Astrocyte (in vitro differentiated cells and primary cell): ENCODE results near the gene BCO2. TPM values are rescaled to one million over a fixed set of nuclear protein-coding genes. Genes with fewer than 3 reads are reported as not detected.

Experiments
- DNase-seq: peaks from one replicate; pipeline ENCODE4 v3.0.0-alpha.2; 2010; ENCODE audit warnings: low read depth
- FAIRE-seq: peaks from 2 replicates; lab custom pipeline; 2011; peaks lifted over from hg19 to GRCh38; lab: Jason Lieb, UNC
- H2AFZ ChIP-seq: 2 replicates; pipeline ENCODE4 v1.6.0; 2012; ENCODE audit warnings: low read depth, low read length, inconsistent platforms
- H3K27ac ChIP-seq: 2 replicates; pipeline ENCODE4 v1.5.1; 2011; ENCODE audit warnings: low read depth, low read length, inconsistent platforms
- H3K27me3 ChIP-seq: 2 replicates; pipeline ENCODE4 v1.6.0; 2011; ENCODE audit warnings: low read length, inconsistent platforms; ENCODE audit not compliant: insufficient read depth
- H3K36me3 ChIP-seq: 2 replicates; pipeline ENCODE4 v1.5.1; 2011; ENCODE audit warnings: low read length, inconsistent platforms; ENCODE audit not compliant: insufficient read depth
- H3K4me1 ChIP-seq: 2 replicates; pipeline ENCODE4 v1.5.1; 2011; ENCODE audit warnings: low read length, inconsistent platforms; ENCODE audit not compliant: insufficient read depth
- H3K4me2 ChIP-seq: 2 replicates; pipeline ENCODE4 v1.6.0; 2012; ENCODE audit warnings: low read length, inconsistent platforms
- H3K4me3 ChIP-seq: 2 replicates; pipeline ENCODE4 v1.5.1; 2011; ENCODE audit warnings: low read depth, mild to moderate bottlenecking, low read length, inconsistent platforms; ENCODE audit not compliant: insufficient read depth
- H3K79me2 ChIP-seq: 2 replicates; pipeline ENCODE4 v1.6.0; 2012; ENCODE audit warnings: mild to moderate bottlenecking, low read length, inconsistent platforms; ENCODE audit not compliant: insufficient read depth
- H3K9ac ChIP-seq: 2 replicates; pipeline ENCODE4 v1.6.0; 2012; ENCODE audit warnings: mild to moderate bottlenecking, low read length, inconsistent platforms
- H3K9me3 ChIP-seq: 2 replicates; pipeline ENCODE4 v1.5.1; 2012; ENCODE audit warnings: low read depth, mild to moderate bottlenecking, low read length, inconsistent platforms; ENCODE audit not compliant: insufficient read depth
- H4K20me1 ChIP-seq: 2 replicates; pipeline ENCODE4 v1.6.0; 2012; ENCODE audit warnings: low read length, inconsistent platforms; ENCODE audit not compliant: insufficient read depth
- H3K27ac Mint-ChIP-seq: one replicate; pipeline ENCODE4 v1.8.0; 2021; ENCODE audit warnings: mild to moderate bottlenecking, mixed read lengths; ENCODE audit not compliant: unreplicated experiment
- H3K27me3 Mint-ChIP-seq: one replicate; pipeline ENCODE4 v1.8.0; 2021; ENCODE audit warnings: low read depth, mixed read lengths; ENCODE audit not compliant: unreplicated experiment
- H3K36me3 Mint-ChIP-seq: one replicate; pipeline ENCODE4 v1.8.0; 2021; ENCODE audit warnings: low read depth, mixed read lengths; ENCODE audit not compliant: unreplicated experiment
- H3K4me1 Mint-ChIP-seq: one replicate; pipeline ENCODE4 v1.8.0; 2021; ENCODE audit warnings: low read depth, mixed read lengths; ENCODE audit not compliant: unreplicated experiment
- H3K4me3 Mint-ChIP-seq: one replicate; pipeline ENCODE4 v1.8.0; 2021; ENCODE audit warnings: mild to moderate bottlenecking, moderate library complexity, mixed read lengths; ENCODE audit not compliant: unreplicated experiment
- H3K9me3 Mint-ChIP-seq: one replicate; pipeline ENCODE4 v1.8.0; 2021; ENCODE audit warnings: mild to moderate bottlenecking, mixed read lengths; ENCODE audit not compliant: unreplicated experiment
- EZH2 ChIP-seq: IDR thresholded peaks from 2 replicates; pipeline ENCODE4 v1.6.1; 2012; ENCODE audit warnings: mild to moderate bottlenecking, low read length, inconsistent platforms; ENCODE audit not compliant: insufficient read depth
- total RNA-seq: library from RNA; stranded (reverse); gene quantifications from 2 replicates; pipeline ENCODE4 v1.2.1, GENCODE V29; 2021
- TF ChIP-seq, protein P1 (sequence below): IDR thresholded peaks from 2 replicates; pipeline ENCODE4 v1.5.1; 2011; ENCODE audit warnings: low read depth, mild to moderate bottlenecking, inconsistent platforms, low read length, moderate library complexity; ENCODE audit not compliant: insufficient read depth

The BCO2 gene
- total RNA-seq, 1 donor from 2014 or later, result 0.48 TPM

DNA sequence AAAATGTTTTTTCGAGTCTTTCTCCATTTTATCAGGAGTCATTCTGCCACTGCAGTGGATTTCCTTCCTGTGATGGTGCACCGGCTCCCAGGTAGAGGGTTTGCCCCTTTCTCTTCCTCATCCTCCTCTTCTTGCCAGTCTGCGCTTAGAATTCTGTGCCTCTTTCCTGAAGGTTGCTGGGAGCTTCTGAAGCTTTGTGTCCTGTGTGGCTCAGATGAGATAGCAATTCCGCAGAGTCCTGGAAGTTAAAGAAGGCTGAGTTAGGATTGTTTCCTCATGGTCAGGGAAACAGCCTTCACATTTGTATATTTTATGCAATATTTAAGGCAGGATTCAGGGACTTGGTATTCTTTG lies 264 bp downstream of the BCO2 start:
- peaks cover 10% of the 10 kb centered on the region for H3K4me1 ChIP-seq
- H3K36me3 Mint-ChIP-seq, result no peaks in the 10 kb centered on the region
- H3K4me2 ChIP-seq, result peak overlapping the region; percentile 84
- peak overlapping the region; percentile 65 for H3K9ac ChIP-seq
- no peak for DNase-seq
- H3K9me3 ChIP-seq, result no peaks in the 10 kb centered on the region
- H3K4me3 ChIP-seq, result peak overlapping the region; percentile 55
- peak overlapping the region; percentile 44 for H2AFZ ChIP-seq
- no peaks in the 10 kb centered on the region for H3K36me3 ChIP-seq
- H3K27ac ChIP-seq, result peak overlapping the region; percentile 33
- no peaks in the 10 kb centered on the region for H3K27me3 ChIP-seq
- no peak for FAIRE-seq
- H3K9me3 Mint-ChIP-seq, result peaks cover 2% of the 10 kb centered on the region
- no peak for TF ChIP-seq EZH2
- TF ChIP-seq, protein P1, sequence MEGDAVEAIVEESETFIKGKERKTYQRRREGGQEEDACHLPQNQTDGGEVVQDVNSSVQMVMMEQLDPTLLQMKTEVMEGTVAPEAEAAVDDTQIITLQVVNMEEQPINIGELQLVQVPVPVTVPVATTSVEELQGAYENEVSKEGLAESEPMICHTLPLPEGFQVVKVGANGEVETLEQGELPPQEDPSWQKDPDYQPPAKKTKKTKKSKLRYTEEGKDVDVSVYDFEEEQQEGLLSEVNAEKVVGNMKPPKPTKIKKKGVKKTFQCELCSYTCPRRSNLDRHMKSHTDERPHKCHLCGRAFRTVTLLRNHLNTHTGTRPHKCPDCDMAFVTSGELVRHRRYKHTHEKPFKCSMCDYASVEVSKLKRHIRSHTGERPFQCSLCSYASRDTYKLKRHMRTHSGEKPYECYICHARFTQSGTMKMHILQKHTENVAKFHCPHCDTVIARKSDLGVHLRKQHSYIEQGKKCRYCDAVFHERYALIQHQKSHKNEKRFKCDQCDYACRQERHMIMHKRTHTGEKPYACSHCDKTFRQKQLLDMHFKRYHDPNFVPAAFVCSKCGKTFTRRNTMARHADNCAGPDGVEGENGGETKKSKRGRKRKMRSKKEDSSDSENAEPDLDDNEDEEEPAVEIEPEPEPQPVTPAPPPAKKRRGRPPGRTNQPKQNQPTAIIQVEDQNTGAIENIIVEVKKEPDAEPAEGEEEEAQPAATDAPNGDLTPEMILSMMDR, result no peak
- peak overlapping the region; percentile 82 for H3K4me3 Mint-ChIP-seq
- no peaks in the 10 kb centered on the region for H4K20me1 ChIP-seq
- H3K27me3 Mint-ChIP-seq, result peaks cover 5% of the 10 kb centered on the region
- H3K27ac Mint-ChIP-seq, result peak overlapping the region; percentile 54
- peaks cover 3% of the 10 kb centered on the region for H3K4me1 Mint-ChIP-seq
- no peaks in the 10 kb centered on the region for H3K79me2 ChIP-seq

DNA sequence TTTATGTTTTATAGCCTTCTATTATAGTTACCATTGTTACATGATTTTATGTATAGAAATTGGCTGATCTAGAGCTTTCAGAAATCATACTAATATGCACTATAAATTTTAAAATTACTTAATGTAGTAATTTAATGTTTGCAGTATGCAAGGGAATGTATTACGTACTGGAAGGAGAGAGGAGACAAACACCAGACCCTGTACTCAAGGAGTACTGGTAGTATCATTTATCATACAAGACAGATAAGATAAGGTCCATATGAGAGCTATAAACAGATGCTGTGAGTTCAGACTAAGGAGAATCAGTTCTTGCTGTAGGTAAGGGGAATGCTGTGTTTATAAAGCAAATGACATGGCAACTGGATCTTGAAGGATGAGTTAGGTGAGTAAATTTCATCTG lies 765 bp downstream of the BCO2 start:
- no peaks in the 10 kb centered on the region for H3K36me3 Mint-ChIP-seq
- no peak overlapping the region for H3K9ac ChIP-seq
- no peak overlapping the region for H3K4me2 ChIP-seq
- H3K27ac Mint-ChIP-seq, result no peak overlapping the region
- no peak for TF ChIP-seq EZH2
- TF ChIP-seq, protein P1, result no peak
- no peak overlapping the region for H3K4me3 Mint-ChIP-seq
- H3K27ac ChIP-seq, result no peak overlapping the region
- H3K4me1 ChIP-seq, result peaks cover 10% of the 10 kb centered on the region
- H3K4me3 ChIP-seq, result no peak overlapping the region
- H4K20me1 ChIP-seq, result no peaks in the 10 kb centered on the region
- no peaks in the 10 kb centered on the region for H3K27me3 ChIP-seq
- peaks cover 3% of the 10 kb centered on the region for H3K4me1 Mint-ChIP-seq
- FAIRE-seq (no peak), DNase-seq (no peak)
- peaks cover 2% of the 10 kb centered on the region for H3K9me3 Mint-ChIP-seq
- H2AFZ ChIP-seq, result no peak overlapping the region
- H3K36me3 ChIP-seq, result no peaks in the 10 kb centered on the region
- no peaks in the 10 kb centered on the region for H3K9me3 ChIP-seq
- H3K79me2 ChIP-seq, result no peaks in the 10 kb centered on the region
- H3K27me3 Mint-ChIP-seq, result peaks cover 5% of the 10 kb centered on the region

DNA sequence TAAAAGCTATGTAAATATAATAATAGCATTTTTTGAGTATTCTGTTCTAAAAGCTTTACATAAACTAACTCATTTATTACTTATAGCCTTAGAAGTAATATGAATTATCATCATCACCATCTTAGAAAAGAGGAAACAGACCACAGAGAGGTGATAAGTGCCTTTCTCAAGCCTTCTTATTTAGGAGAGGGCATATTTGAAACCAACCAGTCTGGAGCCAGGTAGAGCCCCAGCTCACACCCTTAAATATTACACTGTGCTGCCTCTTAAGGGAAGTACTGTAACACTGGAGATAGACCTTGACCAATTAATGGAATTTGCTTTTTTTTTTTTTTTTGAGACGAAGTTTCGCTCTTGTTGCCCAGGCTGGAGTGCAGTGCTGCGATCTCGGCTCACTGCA lies 2.3 kb downstream of the BCO2 start:
- Histone ChIP-seq H4K20me1 (no peaks in the 10 kb centered on the region), H3K27ac (no peak overlapping the region), H3K36me3 (no peaks in the 10 kb centered on the region), H3K4me2 (no peak overlapping the region), H3K79me2 (no peaks in the 10 kb centered on the region), H3K27me3 (no peaks in the 10 kb centered on the region), H3K4me3 (no peak overlapping the region), H3K9me3 (no peaks in the 10 kb centered on the region), H3K4me1 (peaks cover 7% of the 10 kb centered on the region), H3K9ac (no peak overlapping the region), H2AFZ (no peak overlapping the region)
- H3K27ac Mint-ChIP-seq, result no peak overlapping the region
- DNase-seq (no peak), FAIRE-seq (no peak)
- peaks cover 5% of the 10 kb centered on the region for H3K27me3 Mint-ChIP-seq
- no peak overlapping the region for H3K4me3 Mint-ChIP-seq
- H3K9me3 Mint-ChIP-seq, result peaks cover 2% of the 10 kb centered on the region
- no peaks in the 10 kb centered on the region for H3K36me3 Mint-ChIP-seq
- peaks cover 3% of the 10 kb centered on the region for H3K4me1 Mint-ChIP-seq
- TF ChIP-seq, protein P1, result no peak
